ENCODE results near the gene LRP2. TPM values are rescaled to one million over a fixed set of nuclear protein-coding genes. Genes with fewer than 3 reads are reported as not detected.

The LRP2 gene
- polyA plus RNA-seq, 1 donor (not counting 4 experiments of a cell fraction or from before 2014, with no cell fraction given) = not detected

- DNase-seq (ENCODE audit: low read depth, low spot score) (no peak), FAIRE-seq (no peak)
- TF ChIP-seq, protein P1, sequence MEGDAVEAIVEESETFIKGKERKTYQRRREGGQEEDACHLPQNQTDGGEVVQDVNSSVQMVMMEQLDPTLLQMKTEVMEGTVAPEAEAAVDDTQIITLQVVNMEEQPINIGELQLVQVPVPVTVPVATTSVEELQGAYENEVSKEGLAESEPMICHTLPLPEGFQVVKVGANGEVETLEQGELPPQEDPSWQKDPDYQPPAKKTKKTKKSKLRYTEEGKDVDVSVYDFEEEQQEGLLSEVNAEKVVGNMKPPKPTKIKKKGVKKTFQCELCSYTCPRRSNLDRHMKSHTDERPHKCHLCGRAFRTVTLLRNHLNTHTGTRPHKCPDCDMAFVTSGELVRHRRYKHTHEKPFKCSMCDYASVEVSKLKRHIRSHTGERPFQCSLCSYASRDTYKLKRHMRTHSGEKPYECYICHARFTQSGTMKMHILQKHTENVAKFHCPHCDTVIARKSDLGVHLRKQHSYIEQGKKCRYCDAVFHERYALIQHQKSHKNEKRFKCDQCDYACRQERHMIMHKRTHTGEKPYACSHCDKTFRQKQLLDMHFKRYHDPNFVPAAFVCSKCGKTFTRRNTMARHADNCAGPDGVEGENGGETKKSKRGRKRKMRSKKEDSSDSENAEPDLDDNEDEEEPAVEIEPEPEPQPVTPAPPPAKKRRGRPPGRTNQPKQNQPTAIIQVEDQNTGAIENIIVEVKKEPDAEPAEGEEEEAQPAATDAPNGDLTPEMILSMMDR (optimal IDR thresholded peaks at IDR 0.05 in 1 of 3, IDR thresholded peaks at IDR 0.05 in 1 of 3, conservative IDR thresholded peaks at IDR 0.05 in 1 of 3; ENCODE audit: extremely low read depth in 1 of 3, insufficient read depth in 2 of 3, low read length in 3 of 3) = no peak
- no peak for TF ChIP-seq EZH2 (IDR thresholded peaks at IDR 0.05; ENCODE audit: low read length)
- dilution Hi-C loops (cut with MboI; ENCODE audit: extremely low pct_ligation_motif_present, low sequenced_read_pairs) = no loop called here
- H3K9me3 ChIP-seq (ENCODE audit: control insufficient read depth, low read depth, low read length) = no peaks in the 10 kb centered on the region
- H3K4me3 ChIP-seq (ENCODE audit: control insufficient read depth in 2 of 3, extremely low read depth in 1 of 3, insufficient read depth in 2 of 3, low read depth in 1 of 3, low read length in 3 of 3) = no peak overlapping the region
- H3K27me3 ChIP-seq (ENCODE audit: control insufficient read depth, extremely low read depth, insufficient read depth, low read length) = no peaks in the 10 kb centered on the region
- H3K27ac ChIP-seq (ENCODE audit: control insufficient read depth, insufficient read depth, low read length) = no peak overlapping the region
- no peaks in the 10 kb centered on the region for H3K9me1 ChIP-seq (ENCODE audit: control insufficient read depth, extremely low read depth, insufficient read depth, low read length)
- no peak overlapping the region for H3K4me2 ChIP-seq (ENCODE audit: control insufficient read depth, extremely low read depth, insufficient read depth, low read depth, low read length)
- H3K9ac ChIP-seq (ENCODE audit: control insufficient read depth, extremely low read depth, insufficient read depth, low read length) = no peak overlapping the region
- peaks cover 3% of the 10 kb centered on the region for H3K4me1 ChIP-seq (ENCODE audit: control insufficient read depth, extremely low read depth, insufficient read depth, low read length)
- no peak overlapping the region for H2AFZ ChIP-seq (ENCODE audit: control insufficient read depth, low read length)
- H3K79me2 ChIP-seq (ENCODE audit: control insufficient read depth, insufficient read depth, low read length) = no peaks in the 10 kb centered on the region
- H3K36me3 ChIP-seq (ENCODE audit: control insufficient read depth in 2 of 2, extremely low read depth in 1 of 2, insufficient read depth in 2 of 2, low read length in 2 of 2) = no peaks in the 10 kb centered on the region
- no peaks in the 10 kb centered on the region for H4K20me1 ChIP-seq (ENCODE audit: control insufficient read depth, extremely low read depth, insufficient read depth, low read length)
Measured at GRCh38 chr2:169105476-169105875, 256.9 kb downstream of the LRP2 start.

DNA sequence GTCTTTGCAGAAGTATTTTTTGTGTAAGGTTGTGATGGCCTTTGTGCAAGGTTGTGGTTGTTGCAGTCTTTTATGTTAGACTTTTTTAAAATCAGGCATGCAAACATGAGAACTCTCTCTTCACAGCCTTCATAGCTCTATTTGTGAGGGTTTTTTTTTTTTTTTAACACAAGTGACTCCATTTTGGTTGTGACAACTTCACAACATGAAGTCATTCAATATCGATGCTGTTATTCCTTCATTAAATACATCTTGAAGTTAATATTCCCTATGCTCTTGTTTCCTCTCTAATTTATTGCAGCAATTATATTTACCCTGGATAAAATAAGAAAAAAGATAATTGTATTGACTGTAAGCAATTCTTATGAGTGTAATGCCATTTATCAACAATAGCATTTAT, 257.5 kb downstream of the LRP2 start:
- Histone ChIP-seq H3K27ac (ENCODE audit: control insufficient read depth, insufficient read depth, low read length) (no peak overlapping the region), H3K4me1 (ENCODE audit: control insufficient read depth, extremely low read depth, insufficient read depth, low read length) (no peaks in the 10 kb centered on the region), H3K9me1 (ENCODE audit: control insufficient read depth, extremely low read depth, insufficient read depth, low read length) (no peaks in the 10 kb centered on the region), H3K27me3 (ENCODE audit: control insufficient read depth, extremely low read depth, insufficient read depth, low read length) (no peaks in the 10 kb centered on the region), H3K4me2 (ENCODE audit: control insufficient read depth, extremely low read depth, insufficient read depth, low read depth, low read length) (no peak overlapping the region), H3K9ac (ENCODE audit: control insufficient read depth, extremely low read depth, insufficient read depth, low read length) (no peak overlapping the region), H3K4me3 (ENCODE audit: control insufficient read depth in 2 of 3, extremely low read depth in 1 of 3, insufficient read depth in 2 of 3, low read depth in 1 of 3, low read length in 3 of 3) (no peak overlapping the region), H2AFZ (ENCODE audit: control insufficient read depth, low read length) (no peak overlapping the region), H3K79me2 (ENCODE audit: control insufficient read depth, insufficient read depth, low read length) (no peaks in the 10 kb centered on the region), H3K9me3 (ENCODE audit: control insufficient read depth, low read depth, low read length) (no peaks in the 10 kb centered on the region), H4K20me1 (ENCODE audit: control insufficient read depth, extremely low read depth, insufficient read depth, low read length) (no peaks in the 10 kb centered on the region), H3K36me3 (ENCODE audit: control insufficient read depth in 2 of 2, extremely low read depth in 1 of 2, insufficient read depth in 2 of 2, low read length in 2 of 2) (no peaks in the 10 kb centered on the region)
- DNase-seq (ENCODE audit: low read depth, low spot score) (no peak), FAIRE-seq (no peak)
- TF ChIP-seq, protein P1 (optimal IDR thresholded peaks at IDR 0.05 in 1 of 3, IDR thresholded peaks at IDR 0.05 in 1 of 3, conservative IDR thresholded peaks at IDR 0.05 in 1 of 3; ENCODE audit: extremely low read depth in 1 of 3, insufficient read depth in 2 of 3, low read length in 3 of 3) = no peak
- TF ChIP-seq EZH2 (IDR thresholded peaks at IDR 0.05; ENCODE audit: low read length) = no peak
- dilution Hi-C loops (cut with MboI; ENCODE audit: extremely low pct_ligation_motif_present, low sequenced_read_pairs) = no loop called here

Measured in keratinocyte (primary cell).